H1 (cell line): ENCODE measurements around the gene STK11IP. TPM values are rescaled to one million over a fixed set of nuclear protein-coding genes. Genes with fewer than 3 reads are reported as not detected.

Source experiments
- NRF1 ChIP-seq: IDR thresholded peaks from 2 replicates; pipeline ENCODE4 v1.6.1; 2011; ENCODE audit warnings: mild to moderate bottlenecking, low read depth, low read length, improper control_type of control experiment
- SAP30 ChIP-seq: fragments of 300-600 bp; sonication (generic); IDR thresholded peaks from 2 replicates; pipeline ENCODE4 v1.7.1; 2012; ENCODE audit warnings: low read length, moderate library complexity, mild to moderate bottlenecking, inconsistent platforms; ENCODE audit not compliant: insufficient read depth, insufficient replicate concordance
- TAF1 ChIP-seq: IDR thresholded peaks from 2 replicates; pipeline ENCODE4 v1.6.1; 2011; ENCODE audit warnings: mild to moderate bottlenecking, low read depth, low read length
- polyA plus RNA-seq, 7 experiments: library from polyadenylated mRNA; depleted of rRNA in 3 of 7; stranded (reverse) in 5 of 7; unstranded in 2 of 7; fragments of >200 nt in 5 of 7; fragments of 200-250 nt in 2 of 7; gene quantifications; 1 replicate in 5 of 7; 2 replicates in 1 of 7; 4 replicates in 1 of 7; pipeline versions ENCODE4 v1.2.1 to v1.2.3, GENCODE V29; 2011 to 2013; ENCODE audit warnings: missing spikeins in 2 of 7, mixed read lengths in 2 of 7
- total RNA-seq: library from RNA; stranded (reverse); fragmentation: NEBNext Ultra II Directional; extraction: Animal tissue kit (Norgen Biotek cat#: 25700); gene quantifications from 2 replicates; pipeline ENCODE4 v1.2.1, GENCODE V29; 2021

STK11IP gene
- total and polyA plus RNA-seq, 2 of the 8 experiments (the other 6 are each of a cell fraction or from before 2014, with no cell fraction given), result 18.5 to 29.6 TPM

GRCh38 chr2:219573166-219573565 is 24.5 kb upstream of the STK11IP start (continued):
- TF ChIP-seq NRF1, result no peak
- no peak for TF ChIP-seq TAF1
- TF ChIP-seq SAP30, result no peak
